ENCODE results near the gene FGF22. TPM values are rescaled to one million over a fixed set of nuclear protein-coding genes. Genes with fewer than 3 reads are reported as not detected.

FGF22 gene
- total and polyA plus RNA-seq, 2 of the 13 experiments (the other 11 are each of a cell fraction or from before 2014, with no cell fraction given), result 0.24 TPM; not detected in 1

- TF ChIP-seq BRF2 (CRISPR knock-in tag; IDR thresholded peaks at IDR 0.05) (no peak), ARID2 (CRISPR knock-in tag; IDR thresholded peaks at IDR 0.05; ENCODE audit: borderline replicate concordance) (no peak; the same call in 1 of the 2 replicates), ZNF878 (CRISPR knock-in tag; IDR thresholded peaks at IDR 0.05) (no peak), SMAD3 (CRISPR knock-in tag; IDR thresholded peaks at IDR 0.05) (no peak), PRPF4 (IDR thresholded peaks at IDR 0.05; ENCODE audit: low read depth, low read length, poor library complexity, severe bottlenecking) (no peak), ZNF18 (CRISPR knock-in tag; IDR thresholded peaks at IDR 0.05; ENCODE audit: insufficient replicate concordance) (no peak), U2AF1 (optimal IDR thresholded peaks at IDR 0.05; ENCODE audit: low read depth, low read length) (no peak), ZNF572 (CRISPR knock-in tag; IDR thresholded peaks at IDR 0.05) (0 out of 2 replicates have a peak, but pooled peaks have one; percentile 49), FUBP1 (CRISPR knock-in tag; IDR thresholded peaks at IDR 0.05; ENCODE audit: borderline replicate concordance) (no peak), CHD4 (IDR thresholded peaks at IDR 0.05; ENCODE audit: borderline replicate concordance, low read length) (no peak), RFX5 (IDR thresholded peaks at IDR 0.05; ENCODE audit: low read depth, low read length) (no peak), ZMAT3 (CRISPR knock-in tag; conservative IDR thresholded peaks at IDR 0.05) (no peak), ZNF557 (CRISPR knock-in tag; IDR thresholded peaks at IDR 0.05) (no peak), ZNF652 (CRISPR knock-in tag; IDR thresholded peaks at IDR 0.05; ENCODE audit: borderline replicate concordance, low read depth) (no peak), KDM1A (CRISPR knock-in tag; IDR thresholded peaks at IDR 0.05) (no peak), ESRRA (CRISPR knock-in tag; IDR thresholded peaks at IDR 0.05; ENCODE audit: low read depth) (no peak), HNRNPUL1 (IDR thresholded peaks at IDR 0.05; ENCODE audit: low read depth, low read length) (no peak), ZNF580 (CRISPR knock-in tag; IDR thresholded peaks at IDR 0.05; ENCODE audit: borderline replicate concordance, low read depth) (0 out of 2 replicates have a peak, but pooled peaks have one; percentile 14), ZNF577 (CRISPR knock-in tag; IDR thresholded peaks at IDR 0.05; ENCODE audit: borderline replicate concordance, low read depth) (no peak), ZNF703 (CRISPR knock-in tag; IDR thresholded peaks at IDR 0.05; ENCODE audit: borderline replicate concordance) (no peak), AGO2 (optimal IDR thresholded peaks at IDR 0.05; ENCODE audit: low read depth, low read length) (peak; percentile 47), MAF1 (CRISPR knock-in tag; IDR thresholded peaks at IDR 0.05; ENCODE audit: borderline replicate concordance) (no peak)
- TF ChIP-seq, protein P1, sequence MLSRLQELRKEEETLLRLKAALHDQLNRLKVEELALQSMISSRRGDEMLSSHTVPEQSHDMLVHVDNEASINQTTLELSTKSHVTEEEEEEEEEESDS (CRISPR knock-in tag; IDR thresholded peaks at IDR 0.05; ENCODE audit: borderline replicate concordance), result no peak
These were observed 24.0 kb downstream of the FGF22 start (continued) for GRCh38 chr19:663682-664117.
